ENCODE data around the gene RASL12. TPM values are rescaled to one million over a fixed set of nuclear protein-coding genes. Genes with fewer than 3 reads are reported as not detected.
"Not testable (repeated sequence)": the region's sequence is repeated elsewhere in the genome, so short reads cannot be mapped to it uniquely, and the experiment has no call there.

RASL12 gene, protein sequence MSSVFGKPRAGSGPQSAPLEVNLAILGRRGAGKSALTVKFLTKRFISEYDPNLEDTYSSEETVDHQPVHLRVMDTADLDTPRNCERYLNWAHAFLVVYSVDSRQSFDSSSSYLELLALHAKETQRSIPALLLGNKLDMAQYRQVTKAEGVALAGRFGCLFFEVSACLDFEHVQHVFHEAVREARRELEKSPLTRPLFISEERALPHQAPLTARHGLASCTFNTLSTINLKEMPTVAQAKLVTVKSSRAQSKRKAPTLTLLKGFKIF
- total RNA-seq = not detected in 2 replicates

DNA sequence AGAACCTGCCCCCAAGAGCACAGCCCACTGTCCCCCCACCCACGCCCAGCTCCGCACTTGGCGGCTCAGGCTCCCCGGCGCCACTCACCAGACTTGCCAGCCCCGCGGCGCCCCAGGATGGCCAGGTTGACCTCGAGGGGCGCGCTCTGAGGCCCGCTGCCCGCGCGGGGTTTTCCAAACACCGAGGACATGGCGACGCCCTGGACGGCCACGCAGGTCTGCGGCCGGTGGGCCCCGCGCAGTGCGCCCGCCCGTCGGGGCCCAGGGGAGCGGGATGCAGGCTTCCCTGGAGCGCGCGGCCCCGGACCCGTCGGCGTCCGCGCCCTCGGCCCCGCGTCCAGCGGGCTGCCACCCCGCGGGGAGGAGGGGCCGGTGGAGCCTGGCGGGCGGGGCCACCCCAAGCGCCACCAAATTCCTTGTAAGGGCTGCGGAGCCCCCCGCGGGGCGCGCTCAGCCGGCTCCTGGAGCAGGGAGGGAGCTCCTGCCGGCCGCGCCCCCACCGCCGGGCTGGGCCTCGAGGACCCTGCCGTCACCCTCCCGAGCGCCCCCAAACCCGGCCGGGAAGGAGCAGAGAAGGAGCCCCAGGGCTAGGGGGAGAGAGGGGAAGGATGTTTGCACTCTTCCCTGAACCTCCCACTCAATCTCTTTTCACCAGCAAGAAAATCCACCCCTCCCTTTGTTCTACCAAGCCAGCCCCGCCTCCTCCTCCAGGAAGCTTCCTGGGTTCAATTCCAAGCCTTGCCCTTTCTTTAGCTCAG is at the start of gene RASL12:
TSS of gene RASL12 (minus strand) at position 347 of the 758 bp plus-strand sequence. CDS start at position 191, 156 bp downstream.
- intact Hi-C loops (cut with micrococcal nuclease) = no loop called here

DNA sequence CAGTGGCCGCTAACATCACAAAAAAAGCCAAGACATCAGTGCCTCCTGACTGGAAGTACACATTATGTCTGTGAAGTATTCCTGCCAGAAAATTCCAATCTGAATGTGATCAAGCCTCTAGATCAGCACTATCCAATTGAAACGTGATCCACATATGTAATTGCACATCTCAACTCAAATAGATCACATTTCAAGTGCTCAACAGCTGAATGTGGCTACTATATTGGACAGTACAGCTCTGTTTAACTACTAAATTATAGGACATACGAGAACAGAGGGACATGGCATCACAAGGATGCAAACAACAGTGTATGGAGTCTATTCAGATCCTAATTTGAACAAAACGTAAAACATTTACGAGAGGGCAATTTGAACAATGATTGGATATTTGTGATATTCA is 47.8 kb upstream of the RASL12 start:
- intact Hi-C loops (cut with micrococcal nuclease) = no loop called here

DNA sequence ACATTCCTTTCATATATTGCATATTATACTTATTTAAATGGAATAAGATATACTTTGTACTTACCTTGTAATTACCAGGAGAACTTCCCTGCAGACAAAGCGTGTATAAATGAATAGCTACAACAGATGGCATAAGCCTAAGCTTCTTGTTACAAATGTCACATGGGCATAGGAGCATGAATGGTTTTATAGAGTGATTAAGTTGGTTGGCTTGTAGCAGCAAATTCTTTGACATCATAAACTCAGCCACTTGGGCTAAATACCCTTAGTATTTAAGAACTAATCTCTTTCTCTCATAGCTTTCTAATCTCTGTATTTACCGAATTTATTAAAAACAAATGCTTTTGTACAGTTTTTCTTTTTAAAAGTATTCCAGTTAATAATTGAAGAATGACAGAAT is 47.3 kb upstream of the RASL12 start, which contains the start of gene UBAP1L:
TSS of gene UBAP1L (minus strand) at position 115 of the 400 bp plus-strand sequence. CDS start 8,985 bp downstream, outside the sequence.
- intact Hi-C loops (cut with micrococcal nuclease) = no loop called here

DNA sequence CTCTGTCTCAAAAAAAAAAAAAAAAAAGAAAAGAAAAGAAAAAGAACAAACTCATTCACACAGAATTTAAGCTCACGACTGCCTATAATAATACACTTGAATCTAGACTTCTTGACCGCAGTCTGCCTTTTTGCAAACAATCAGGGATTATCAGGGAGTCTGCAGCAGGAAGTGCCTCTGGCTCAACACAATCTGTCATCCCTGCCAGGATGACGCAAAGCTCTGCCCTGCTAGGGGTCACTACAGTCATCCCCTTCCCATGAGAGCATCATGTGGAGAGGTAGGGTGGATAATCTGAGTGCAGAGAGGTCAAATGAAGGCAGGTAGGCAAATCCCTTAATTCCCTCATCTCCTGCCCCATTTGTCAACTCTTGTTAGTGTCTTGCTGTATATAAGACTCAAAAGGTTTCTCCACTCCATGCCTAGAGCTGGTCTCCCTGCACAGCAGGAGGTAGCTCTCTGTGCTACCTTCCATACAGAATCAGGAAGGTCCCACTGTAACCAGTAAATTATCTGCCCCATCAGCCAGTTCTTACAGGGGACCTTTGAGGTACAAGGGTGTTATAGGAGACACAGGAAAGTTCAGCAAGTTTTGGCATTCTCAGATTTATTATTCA is 43.0 kb upstream of the RASL12 start:
- intact Hi-C loops (cut with micrococcal nuclease) = no loop called here

DNA sequence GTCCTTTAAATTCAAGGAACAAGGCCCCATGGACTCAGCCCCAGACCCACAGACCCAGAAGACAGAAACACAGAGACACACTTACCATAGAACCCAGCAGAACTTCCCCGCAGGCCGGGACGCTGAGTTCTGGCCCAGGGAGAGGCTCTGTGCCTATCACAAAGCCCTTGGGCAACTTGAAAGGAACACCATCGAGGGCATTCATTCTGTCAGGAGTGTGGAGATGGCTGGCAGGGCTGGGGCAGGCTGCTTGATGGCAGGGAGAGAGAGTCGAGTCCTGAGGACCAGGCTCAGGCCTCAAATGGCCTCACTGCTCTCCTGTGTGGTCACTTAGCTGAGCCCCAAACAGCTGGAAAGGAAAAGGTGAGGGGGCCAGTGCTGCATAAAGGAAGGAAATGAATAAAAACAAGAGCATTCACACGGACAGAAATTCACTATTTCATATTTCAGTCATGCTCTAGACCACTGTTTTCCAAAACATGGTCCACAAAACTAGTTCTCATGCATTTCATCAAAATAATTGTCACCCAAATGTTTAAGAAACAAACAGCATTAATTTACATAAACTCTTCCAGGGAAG is 38.3 kb upstream of the RASL12 start:
- intact Hi-C loops (cut with micrococcal nuclease) = no loop called here

DNA sequence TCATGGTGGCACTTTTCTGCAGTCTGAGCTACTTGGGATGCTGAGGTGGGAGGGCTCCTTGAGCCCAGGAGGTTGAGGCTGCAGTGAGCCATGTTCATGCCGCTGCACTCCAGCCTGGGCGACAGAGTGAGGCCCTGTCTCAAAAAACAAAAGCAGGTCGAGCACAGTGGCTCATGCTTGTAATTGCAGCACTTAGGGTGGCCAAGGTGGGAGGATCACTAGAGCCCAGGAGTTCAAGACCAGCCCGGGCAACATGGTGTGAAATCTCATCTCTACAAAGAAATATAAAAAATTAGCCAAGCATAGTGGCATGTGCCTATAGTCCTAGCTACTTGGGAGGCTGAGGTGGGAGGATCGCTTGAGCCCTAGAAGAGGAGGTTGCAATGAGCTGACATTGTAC is 37.2 kb upstream of the RASL12 start:
- intact Hi-C loops (cut with micrococcal nuclease) = no loop called here

DNA sequence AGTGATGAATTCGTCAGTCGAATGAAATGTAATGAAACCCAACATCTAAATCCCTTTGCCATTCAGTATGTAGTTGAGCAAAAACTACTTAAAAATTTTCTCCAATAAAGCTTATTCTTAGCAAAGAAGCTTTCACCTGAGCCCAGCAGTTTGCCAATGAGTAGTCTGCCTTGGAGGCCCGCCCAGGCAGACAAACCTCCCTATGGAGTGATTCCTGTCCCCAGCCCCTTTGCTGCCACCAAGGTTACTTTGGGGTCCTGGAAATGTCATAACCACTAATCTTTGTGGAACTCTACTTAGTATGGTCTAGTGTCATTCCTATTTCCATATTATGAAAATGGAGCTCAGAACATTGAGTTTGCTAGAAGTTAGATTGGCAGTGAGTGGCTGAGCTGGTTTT is 35.1 kb upstream of the RASL12 start:
- intact Hi-C loops (cut with micrococcal nuclease) = no loop called here

DNA sequence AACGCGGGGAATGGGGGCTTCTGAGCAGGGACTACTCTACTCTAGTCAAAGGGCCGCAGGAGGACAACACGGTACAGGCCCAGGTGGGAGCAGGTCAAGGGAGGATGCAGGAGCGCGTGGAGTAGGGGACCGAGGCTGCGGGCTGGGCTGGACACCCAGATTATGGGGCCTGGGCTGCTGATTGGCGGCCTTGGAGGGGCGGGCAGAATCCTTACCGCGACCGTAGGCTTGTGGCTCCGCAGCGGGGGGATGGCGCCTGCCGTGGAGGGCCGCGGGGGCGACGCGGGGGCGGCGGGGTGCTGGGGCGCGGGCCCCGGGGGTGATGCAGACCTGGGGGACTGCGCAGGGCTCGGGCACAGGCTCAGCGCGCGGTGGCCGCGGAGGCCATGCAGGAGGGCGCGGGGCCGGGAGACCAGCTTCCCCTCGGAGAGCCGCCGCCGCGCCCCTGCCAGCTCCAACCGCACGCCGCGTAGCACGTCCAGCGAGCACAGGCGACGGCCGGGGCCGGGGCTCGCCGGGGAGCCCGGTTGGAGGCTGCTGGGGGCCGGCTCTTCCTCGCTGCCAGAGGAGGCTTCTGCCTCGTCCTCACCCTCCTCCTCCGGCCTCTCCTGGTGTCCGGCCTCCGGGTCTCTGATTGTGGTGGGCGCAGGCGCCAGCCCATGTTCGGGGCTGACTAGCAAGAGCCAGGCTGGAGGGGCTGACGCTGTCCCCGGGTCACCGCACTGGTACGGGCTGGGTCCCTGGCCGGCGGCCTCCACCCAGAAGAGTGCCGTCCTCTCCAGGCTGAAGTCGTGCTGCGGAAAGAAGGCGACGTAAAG is 34.3 kb upstream of the RASL12 start:
- intact Hi-C loops (cut with micrococcal nuclease) = no loop called here

DNA sequence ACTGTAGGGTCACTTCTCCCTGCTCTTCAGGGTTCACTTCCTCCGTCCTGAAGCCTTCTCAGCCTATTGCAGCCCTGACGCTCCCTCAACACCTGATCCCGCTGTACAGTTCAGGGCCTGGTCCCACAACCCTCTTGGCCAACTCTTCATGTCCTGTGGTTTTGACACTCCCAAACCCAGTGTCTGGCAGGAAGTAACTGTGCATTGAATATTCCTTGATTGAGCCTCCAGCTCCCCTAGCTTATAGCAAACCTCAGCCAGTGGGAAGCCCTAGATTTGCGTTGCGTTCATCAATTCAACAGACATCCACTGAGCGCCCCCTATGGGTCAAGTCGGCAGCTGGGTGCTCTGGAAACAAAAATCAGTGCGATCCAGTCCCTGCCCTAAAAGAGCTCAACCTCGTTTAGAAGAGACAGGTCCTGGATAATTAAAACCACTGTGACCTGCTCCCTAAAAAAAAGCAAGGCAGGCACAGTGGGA is 33.7 kb upstream of the RASL12 start:
- intact Hi-C loops (cut with micrococcal nuclease) = no loop called here

DNA sequence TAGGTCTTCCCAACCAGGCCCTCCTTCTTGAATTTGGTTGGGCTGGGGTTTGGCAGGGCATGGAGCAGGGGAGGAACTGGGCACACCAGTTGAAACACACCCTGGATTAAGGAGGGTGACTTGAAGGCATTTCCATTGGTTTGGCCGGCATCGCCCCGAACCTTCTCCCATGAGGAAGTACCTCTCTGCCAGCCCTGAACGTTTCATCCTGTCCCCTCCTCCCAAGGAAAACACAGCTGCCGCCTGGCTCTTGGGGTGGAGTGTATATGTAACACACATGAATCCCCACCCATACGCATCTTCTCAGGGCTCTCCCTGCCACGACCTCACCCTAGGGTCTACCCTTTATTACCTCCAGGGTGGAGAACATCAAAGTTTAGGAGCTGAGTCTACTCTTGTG is 32.7 kb upstream of the RASL12 start:
- intact Hi-C loops (cut with micrococcal nuclease) = no loop called here

DNA sequence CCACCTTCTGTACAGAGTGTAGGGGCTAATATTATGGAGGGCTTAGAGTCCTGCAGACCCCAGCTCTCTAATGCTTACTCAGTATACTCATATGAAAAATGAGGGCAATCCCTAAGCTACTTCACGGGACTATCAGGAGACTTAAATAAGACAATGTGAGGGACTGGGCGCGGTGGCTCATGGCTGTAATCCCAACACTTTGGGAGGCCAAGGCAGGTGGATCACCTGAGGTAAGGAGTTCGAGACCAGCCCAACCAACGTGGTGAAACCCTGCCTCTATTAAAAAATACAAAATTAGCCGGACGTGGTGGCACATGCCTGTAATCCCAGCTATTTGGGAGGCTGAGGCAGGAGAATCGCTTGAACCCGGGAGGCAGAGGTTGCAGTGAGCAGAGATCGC is 32.0 kb upstream of the RASL12 start:
- intact Hi-C loops (cut with micrococcal nuclease) = not testable (repeated sequence)

DNA sequence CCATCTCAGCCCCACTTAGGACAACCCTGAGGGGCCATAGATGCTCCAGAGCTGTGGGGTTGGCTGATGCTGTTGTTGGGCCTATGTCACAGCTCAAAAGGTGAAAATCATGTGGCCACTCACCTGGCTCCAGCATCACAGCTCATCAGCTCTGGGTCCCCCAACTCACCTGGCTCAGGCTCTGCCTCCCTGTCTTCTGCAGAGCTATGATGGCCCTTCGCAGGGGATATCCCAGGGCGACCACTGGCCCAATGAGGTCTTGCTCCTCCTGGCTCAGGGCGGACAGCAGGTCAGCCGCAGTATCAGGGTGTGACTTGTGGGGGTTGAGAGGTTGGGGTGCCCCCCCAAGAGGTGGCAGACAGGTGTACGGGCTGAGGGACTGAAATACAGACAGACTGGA is 31.5 kb upstream of the RASL12 start:
- intact Hi-C loops (cut with micrococcal nuclease) = no loop called here

DNA sequence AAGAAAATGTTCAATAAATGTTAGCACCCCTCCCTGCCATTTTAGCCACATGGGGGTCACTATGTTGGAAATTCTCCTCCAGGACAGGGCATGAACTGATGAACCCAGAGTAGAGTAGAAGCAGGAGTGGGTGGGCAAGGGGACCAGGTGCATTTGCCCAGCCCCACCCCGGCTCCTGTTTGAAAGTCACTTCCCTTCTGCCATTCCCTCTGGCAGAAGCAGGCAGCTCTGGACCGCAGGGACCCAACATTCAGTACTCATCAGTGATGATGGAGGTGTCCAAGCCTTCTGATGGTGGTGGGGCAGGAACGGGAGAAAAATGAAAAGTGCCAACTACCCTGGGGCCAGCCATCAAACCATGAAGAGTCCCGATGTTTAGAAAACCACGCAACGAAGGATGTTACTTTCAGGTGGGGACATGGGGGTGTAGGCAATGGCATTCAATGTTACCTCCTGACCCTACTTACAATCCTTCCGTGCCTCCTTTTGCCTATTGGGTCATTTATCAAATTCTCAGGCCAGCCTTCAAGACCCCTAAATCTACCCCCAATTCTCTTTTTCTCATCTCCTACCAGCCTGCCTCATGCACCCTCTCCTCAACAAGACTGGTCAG is 30.0 kb upstream of the RASL12 start:
- intact Hi-C loops (cut with micrococcal nuclease) = no loop called here

DNA sequence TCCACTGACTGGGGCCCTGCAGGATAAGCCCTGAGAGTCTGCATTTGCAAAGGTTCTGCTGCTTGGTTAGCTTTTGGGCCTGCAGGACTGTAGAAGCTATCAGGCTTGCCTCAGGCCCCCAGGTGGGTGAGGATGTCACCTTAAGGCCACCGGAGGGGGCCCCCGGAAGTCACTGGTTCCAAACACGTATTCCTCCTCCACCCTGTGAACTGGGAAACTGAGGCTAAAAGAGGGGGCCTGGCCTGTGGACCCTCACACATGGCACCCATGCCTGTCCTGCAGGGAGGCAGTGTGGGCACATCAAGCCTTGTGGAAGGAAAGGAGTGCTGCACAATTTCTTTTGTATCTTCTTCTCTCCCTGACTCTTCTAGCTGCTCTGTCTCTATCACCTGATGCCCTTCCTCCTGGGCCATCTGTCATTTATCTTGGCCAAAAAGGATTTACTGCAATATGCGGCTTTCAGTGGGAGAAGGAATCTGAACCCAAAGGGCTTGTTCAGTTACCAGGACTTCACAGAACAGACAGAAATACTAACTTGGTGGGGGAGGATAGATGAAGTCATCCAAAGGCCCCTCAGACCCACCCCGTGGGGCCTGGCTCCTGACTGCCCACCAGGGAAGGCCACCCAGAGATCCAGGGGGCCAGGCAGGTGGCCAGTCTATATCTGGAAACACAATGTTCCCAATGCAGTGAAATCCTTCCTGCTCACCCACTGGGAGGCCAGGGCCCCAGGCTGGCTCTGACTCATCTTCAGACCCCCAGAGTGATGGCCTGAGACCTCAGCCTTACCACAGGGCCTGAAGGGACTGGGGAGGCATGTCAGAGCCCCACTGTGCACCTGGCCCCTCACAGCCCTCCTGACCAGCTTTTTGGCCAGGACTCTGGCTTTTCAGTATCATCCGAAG is 28.9 kb upstream of the RASL12 start:
- intact Hi-C loops (cut with micrococcal nuclease) = no loop called here

DNA sequence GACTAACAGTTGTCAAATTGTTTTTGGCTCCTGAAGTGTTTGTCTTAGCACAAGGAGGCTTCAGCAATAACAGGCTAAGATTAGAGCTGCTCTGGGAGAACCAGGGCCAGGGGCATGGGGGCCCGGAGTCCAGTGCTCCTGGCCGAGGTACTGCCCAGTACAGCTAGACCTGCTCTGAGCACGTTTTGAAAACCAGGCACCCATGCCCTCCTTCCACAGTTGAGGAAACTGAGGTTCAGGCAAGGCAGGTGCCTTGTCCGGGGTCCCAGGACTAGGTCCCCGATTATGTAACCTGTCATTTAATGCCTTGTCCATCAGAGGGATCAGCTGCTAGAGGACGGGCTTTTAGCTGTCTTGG is 27.9 kb upstream of the RASL12 start:
- intact Hi-C loops (cut with micrococcal nuclease) = no loop called here

DNA sequence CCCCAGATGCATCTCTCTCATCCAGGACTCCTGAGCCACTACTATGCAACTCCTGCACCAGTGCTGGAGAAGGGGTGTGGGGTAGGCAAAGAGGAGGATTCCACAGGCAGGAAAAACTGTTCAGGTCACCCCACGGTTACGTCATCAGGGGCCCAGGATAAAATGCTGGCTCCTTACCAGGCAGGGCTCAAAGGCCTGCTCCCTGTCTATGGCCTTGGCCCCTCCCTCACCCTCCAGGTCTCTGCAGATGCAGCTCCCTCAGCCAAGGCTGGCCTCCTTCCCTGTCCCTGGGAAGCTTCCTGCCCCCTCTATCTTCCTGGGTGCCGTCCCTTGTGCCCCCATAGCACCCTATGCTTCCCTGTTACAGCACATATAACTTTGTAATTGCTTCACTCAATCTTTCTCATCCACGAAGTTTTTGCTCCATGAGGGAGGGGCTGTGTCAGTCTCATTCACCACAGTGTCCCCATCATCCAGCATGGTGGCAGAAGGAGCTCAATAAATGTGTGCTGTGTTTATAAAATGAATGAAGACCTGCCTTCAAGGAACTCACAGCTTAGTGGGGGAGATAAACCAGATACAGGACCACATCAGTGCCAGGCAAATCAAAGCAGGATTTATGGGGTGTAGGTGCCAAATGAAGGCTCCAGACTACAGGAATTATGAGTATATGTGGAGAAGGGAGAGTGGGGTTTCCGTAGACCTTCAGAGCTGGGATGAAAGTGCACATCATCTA is 27.4 kb upstream of the RASL12 start:
- intact Hi-C loops (cut with micrococcal nuclease) = no loop called here

DNA sequence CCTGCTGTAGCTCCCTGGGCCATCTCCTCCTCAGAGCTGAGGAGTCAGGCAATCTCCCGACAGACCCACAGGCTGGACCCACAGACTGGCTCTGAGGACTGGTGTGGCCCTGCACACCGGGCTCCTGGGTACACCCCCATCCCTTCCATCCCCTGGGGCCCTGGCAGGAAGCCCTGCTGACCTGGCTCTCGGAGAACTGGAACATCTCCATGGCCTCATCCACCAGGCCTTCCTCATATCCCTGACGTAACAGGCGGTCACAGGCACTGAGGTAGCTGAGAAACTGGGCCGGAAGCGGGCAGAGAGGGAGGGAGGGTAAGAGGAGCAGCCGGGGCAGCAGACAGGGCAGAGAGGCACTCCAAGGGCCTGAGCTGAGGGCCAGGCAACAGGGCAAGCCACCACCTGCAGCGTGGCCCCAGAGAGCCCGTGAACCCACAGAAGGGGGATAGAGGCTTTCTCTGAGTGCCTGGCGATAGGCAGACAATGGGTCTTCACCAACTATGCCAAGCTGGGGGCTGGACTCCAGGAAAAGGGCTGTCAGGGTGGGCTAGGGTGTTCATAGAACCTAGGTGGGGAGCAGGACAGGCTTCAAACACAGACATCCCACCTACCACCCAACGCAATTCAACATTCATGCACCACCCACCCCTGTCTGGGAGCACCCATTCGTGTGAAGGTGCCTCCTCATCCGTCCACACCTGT is 26.7 kb upstream of the RASL12 start:
- intact Hi-C loops (cut with micrococcal nuclease) = no loop called here

DNA sequence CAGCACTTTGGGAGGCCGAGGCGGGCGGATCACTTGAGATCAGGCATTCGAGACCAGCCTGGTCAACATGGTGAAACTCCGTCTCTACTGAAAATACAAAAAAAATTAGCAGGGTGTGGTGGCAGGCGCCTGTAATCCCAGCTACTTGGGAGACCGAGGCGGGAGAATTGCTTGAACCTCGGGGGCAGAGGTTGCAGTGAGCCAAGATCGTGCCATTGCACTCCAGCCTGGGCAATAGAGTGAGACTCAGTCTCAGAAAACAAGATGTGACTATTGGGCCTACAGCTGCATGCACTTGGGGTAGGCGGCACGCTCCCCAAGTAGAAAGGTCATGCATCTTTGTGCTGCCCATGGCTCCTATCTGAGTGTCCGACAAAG is 26.0 kb upstream of the RASL12 start:
- intact Hi-C loops (cut with micrococcal nuclease) = not testable (repeated sequence)
